DOHH2 (cell line): ENCODE measurements around the gene BPIFB2.

Experiments
- CTCF ChIP-seq: fragments of 200-600 bp; sonication (generic); IDR thresholded peaks from one replicate; pipeline ENCODE4 v1.5.1; 2014; ENCODE audit warnings: antibody characterized with exemption, mild to moderate bottlenecking, low read depth, low read length; ENCODE audit not compliant: poor library complexity, severe bottlenecking
- EZH2phosphoT487 ChIP-seq: fragments of 200-600 bp; sonication (generic); IDR thresholded peaks from 2 replicates; pipeline ENCODE4 v1.6.1; 2017; ENCODE audit warnings: borderline replicate concordance, mild to moderate bottlenecking, antibody characterized with exemption, low read length, moderate library complexity, mixed read lengths

GRCh38 chr20:32969356-32970114 is 38.0 kb upstream of the BPIFB2 start:
- TF ChIP-seq CTCF (no peak), EZH2phosphoT487 (no peak)
